HCT116 (cell line): ENCODE measurements around the gene GRIPAP1. TPM values are rescaled to one million over a fixed set of nuclear protein-coding genes. Genes with fewer than 3 reads are reported as not detected.

Source experiments
- ATAC-seq: fragments of 200-7000 bp; cut with Tn5 transposase; 2 replicates; pipeline ENCODE4 v1.9.1; 2020; ENCODE audit warnings: mild to moderate bottlenecking, moderate library complexity
- BruUV-seq: library from RNA; stranded (reverse); fragments of 400-500 nt; replicated peaks from 2 replicates; lab custom pipeline; 2021; lab: Mats Ljungman, UMichigan
- CTCF ChIA-PET: fragments of 300-600 bp; sonication (Branson Sonifier 250); formaldehyde crosslinking; loops from one replicate; lab custom pipeline; 2021; ENCODE audit warnings: antibody characterized with exemption; lab: Charles Lee
- POLR2A ChIA-PET: fragments of 300-600, 350-600 bp; sonication (Branson Sonifier 250); formaldehyde crosslinking; loops from one replicate; lab custom pipeline; 2021; ENCODE audit warnings: antibody characterized with exemption; lab: Charles Lee
- RAD21 ChIA-PET, 2 experiments: fragments of 300-600 bp; sonication (Branson Sonifier 250); formaldehyde crosslinking; loops; one replicate each; lab custom pipeline; 2023; ENCODE audit warnings: low total read pairs in 2 of 2; ENCODE audit not compliant: uncharacterized antibody in 2 of 2, unreplicated experiment in 2 of 2, low non-redundant PET in 1 of 2; lab: Charles Lee
- DNase-seq: peaks from one replicate; pipeline ENCODE4 v3.0.0-alpha.2; 2010; ENCODE audit warnings: low read depth, low spot score
- H2AFZ ChIP-seq: fragments of 200-600 bp; shearing (Covaris generic), sonication (generic); 2 replicates; pipeline ENCODE4 v1.6.1; 2017; ENCODE audit warnings: low read depth, mixed run types, mixed read lengths, antibody characterized with exemption, low read length; ENCODE audit not compliant: poor library complexity, severe bottlenecking
- H3K27ac ChIP-seq: 2 replicates; pipeline ENCODE4 v1.5.1; 2012; ENCODE audit warnings: low read depth, low read length
- H3K27me3 ChIP-seq: fragments of 200-600 bp; sonication (generic); 2 replicates; pipeline ENCODE4 v1.6.1; 2016; ENCODE audit warnings: mixed run types, low read length, mixed read lengths; ENCODE audit not compliant: insufficient read depth
- H3K36me3 ChIP-seq, 2 experiments: fragments of 200-500 bp in 1 of 2; fragments of 200-600 bp in 1 of 2; sonication (Bioruptor generic) in 1 of 2; sonication (generic) in 1 of 2; 2 replicates each; pipeline versions ENCODE4 v1.5.1 to v1.6.1; 2014 to 2016; ENCODE audit warnings: low read length in 2 of 2, inconsistent platforms in 1 of 2, mixed read lengths in 1 of 2, mixed run types in 1 of 2; ENCODE audit not compliant: insufficient read depth in 2 of 2, control insufficient read depth in 1 of 2
- H3K4me1 ChIP-seq, 2 experiments: fragments of 200-600 bp in 1 of 2; sonication (generic) in 1 of 2; 2 replicates each; pipeline versions ENCODE4 v1.5.1 to v1.6.1; 2012 to 2017; ENCODE audit warnings: low read length in 2 of 2, inconsistent platforms in 1 of 2, mild to moderate bottlenecking in 1 of 2, mixed read lengths in 1 of 2, mixed run types in 1 of 2, moderate library complexity in 1 of 2; ENCODE audit not compliant: insufficient read depth in 2 of 2, control insufficient read depth in 1 of 2
- H3K4me2 ChIP-seq: fragments of 200-600 bp; sonication (generic); 2 replicates; pipeline ENCODE4 v1.6.1; 2017; ENCODE audit warnings: mixed run types, low read length, mixed read lengths
- H3K4me3 ChIP-seq, 2 experiments: fragments of 200-600 bp in 1 of 2; sonication (generic) in 1 of 2; replicated peaks in 1 of 2; 2 replicates each; pipeline ENCODE4 v1.5.1; 2011 to 2016; ENCODE audit warnings: low read length in 2 of 2, control low read depth in 1 of 2, low read depth in 1 of 2, mild to moderate bottlenecking in 1 of 2, mixed read lengths in 1 of 2, mixed run types in 1 of 2
- H3K79me2 ChIP-seq: fragments of 200-600 bp; sonication (generic); 2 replicates; pipeline ENCODE4 v1.6.1; 2017; ENCODE audit warnings: mild to moderate bottlenecking, mixed run types, low read length, moderate library complexity, mixed read lengths; ENCODE audit not compliant: insufficient read depth
- H3K9ac ChIP-seq: fragments of 200-600 bp; sonication (generic); 2 replicates; pipeline ENCODE4 v1.6.1; 2016; ENCODE audit warnings: low read length, mixed read lengths
- H3K9me2 ChIP-seq: fragments of 200-600 bp; sonication (generic), shearing (Covaris generic); 2 replicates; pipeline ENCODE4 v1.6.1; 2017; ENCODE audit warnings: mixed run types, mild to moderate bottlenecking, moderate library complexity; ENCODE audit not compliant: insufficient read depth
- H3K9me3 ChIP-seq, 2 experiments: fragments of 200-500 bp in 1 of 2; fragments of 200-600 bp in 1 of 2; sonication (Bioruptor generic) in 1 of 2; sonication (generic) in 1 of 2; 2 replicates each; pipeline ENCODE4 v1.6.1; 2014 to 2017; ENCODE audit warnings: low read length in 2 of 2, mixed read lengths in 2 of 2, inconsistent platforms in 1 of 2, low read depth in 1 of 2, mild to moderate bottlenecking in 1 of 2, mixed run types in 1 of 2, moderate library complexity in 1 of 2; ENCODE audit not compliant: control insufficient read depth in 1 of 2, insufficient read depth in 1 of 2
- H4K20me1 ChIP-seq: fragments of 200-600 bp; sonication (generic), shearing (Covaris generic); 2 replicates; pipeline ENCODE4 v1.6.1; 2017; ENCODE audit warnings: mixed run types, mild to moderate bottlenecking, moderate library complexity; ENCODE audit not compliant: insufficient read depth
- CBX3 ChIP-seq: IDR thresholded peaks from 2 replicates; pipeline ENCODE4 v1.6.1; 2012; ENCODE audit warnings: low read depth
- CEBPB ChIP-seq: IDR thresholded peaks from 2 replicates; pipeline ENCODE4 v1.6.1; 2012; ENCODE audit warnings: low read depth
- EGR1 ChIP-seq: IDR thresholded peaks from 2 replicates; pipeline ENCODE4 v1.6.1; 2012; ENCODE audit warnings: low read depth
- ELF1 ChIP-seq: IDR thresholded peaks from 2 replicates; pipeline ENCODE4 v1.6.1; 2012; ENCODE audit warnings: low read depth, borderline replicate concordance
- FOSL1 ChIP-seq: IDR thresholded peaks from 2 replicates; pipeline ENCODE4 v1.6.1; 2012; ENCODE audit warnings: low read depth
- RAD21 ChIP-seq: IDR thresholded peaks from 2 replicates; pipeline ENCODE4 v1.6.1; 2012; ENCODE audit warnings: low read depth, mild to moderate bottlenecking
- SP1 ChIP-seq: IDR thresholded peaks from 2 replicates; pipeline ENCODE4 v1.6.1; 2012; ENCODE audit warnings: low read depth
- TCF7L2 ChIP-seq: IDR thresholded peaks from 2 replicates; pipeline ENCODE4 v1.7.0; 2011; ENCODE audit warnings: borderline replicate concordance, inconsistent platforms; ENCODE audit not compliant: insufficient read depth, insufficient read length; ENCODE audit errors: extremely low read depth
- YY1 ChIP-seq: IDR thresholded peaks from 2 replicates; pipeline ENCODE4 v1.6.1; 2011; ENCODE audit warnings: low read length, low read depth, moderate library complexity, mild to moderate bottlenecking; ENCODE audit not compliant: insufficient replicate concordance; ENCODE audit errors: extremely low read depth
- ZNF274 ChIP-seq: fragments of 200-500 bp; sonication (Bioruptor generic); IDR thresholded peaks from 2 replicates; pipeline ENCODE4 v1.6.1; 2014; ENCODE audit warnings: mild to moderate bottlenecking, low read depth, low read length, inconsistent platforms
- intact Hi-C: fragments of 100-400 bp; cut with micrococcal nuclease; formaldehyde crosslinking; loops from 2 replicates; pipeline ENCODE4 v1.10.0; 2022
- total RNA-seq: library from RNA; stranded (reverse); gene quantifications from one replicate; pipeline ENCODE4 v1.2.1, GENCODE V29; 2021; ENCODE audit not compliant: unreplicated experiment
- TF ChIP-seq, protein P1 (sequence below): IDR thresholded peaks from 2 replicates; pipeline ENCODE4 v1.6.1; 2012
- TF ChIP-seq, protein P2 (sequence below), 3 experiments: fragments of 200-600 bp in 1 of 3; sonication (generic) in 1 of 3; IDR thresholded peaks in 2 of 3; conservative IDR thresholded peaks in 1 of 3; 2 replicates each; pipeline ENCODE4 v1.5.1; 2012 to 2017; ENCODE audit warnings: low read depth in 2 of 3, low read length in 2 of 3, antibody characterized with exemption in 1 of 3, borderline replicate concordance in 1 of 3, control low read depth in 1 of 3, mild to moderate bottlenecking in 1 of 3, mixed read lengths in 1 of 3, mixed run types in 1 of 3, moderate library complexity in 1 of 3; ENCODE audit not compliant: insufficient read depth in 1 of 3
- TF ChIP-seq, protein P3 (sequence below): IDR thresholded peaks from 2 replicates; pipeline ENCODE4 v1.6.1; 2011; ENCODE audit warnings: mild to moderate bottlenecking, low read length, moderate library complexity; ENCODE audit not compliant: insufficient replicate concordance; ENCODE audit errors: extremely low read depth

The GRIPAP1 gene
- total RNA-seq, 1 experiment from 2014 or later: 39.4 TPM

DNA sequence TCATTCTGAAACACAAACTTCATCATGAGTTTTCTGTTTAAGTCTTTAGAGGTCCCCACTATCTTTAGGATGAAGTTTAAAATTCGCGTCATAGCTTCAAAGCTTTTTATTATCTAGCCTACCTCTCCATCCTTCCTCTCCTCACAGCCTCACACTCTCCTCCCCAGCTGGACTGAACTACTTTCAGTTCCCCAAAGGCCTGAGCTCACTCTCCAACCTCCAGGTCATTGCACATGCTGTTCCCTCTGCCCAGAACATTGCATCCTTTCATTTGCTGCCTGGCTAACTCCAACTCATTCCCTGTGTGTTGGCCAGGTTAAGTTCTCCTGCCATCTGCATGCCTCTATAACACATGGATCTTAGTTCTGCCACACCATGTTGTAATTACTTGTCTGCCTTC lies 41.8 kb downstream of the GRIPAP1 start:
- Histone ChIP-seq H4K20me1 (no peaks in the 10 kb centered on the region), H3K27ac (no peak overlapping the region), H3K4me3 (no peak overlapping the region), H3K36me3 (peaks cover 3 to 4% of the 10 kb centered on the region in 2 experiments; a peak in 1 of 4 replicates), H3K9me3 (no peaks in the 10 kb centered on the region), H2AFZ (no peak overlapping the region), H3K9ac (no peak overlapping the region), H3K27me3 (no peaks in the 10 kb centered on the region), H3K79me2 (peaks cover 18% of the 10 kb centered on the region), H3K4me2 (no peak overlapping the region), H3K9me2 (no peaks in the 10 kb centered on the region), H3K4me1 (peaks cover 11 to 18% of the 10 kb centered on the region in 2 experiments)
- intact Hi-C loops: no loop called here
- CTCF ChIA-PET: no interaction called here
- DNase-seq (no peak), ATAC-seq (no peak)
- POLR2A ChIA-PET: no interaction called here
- no peak for TF ChIP-seq EGR1
- no peak for TF ChIP-seq FOSL1
- TF ChIP-seq RAD21: no peak
- TF ChIP-seq, protein P1, sequence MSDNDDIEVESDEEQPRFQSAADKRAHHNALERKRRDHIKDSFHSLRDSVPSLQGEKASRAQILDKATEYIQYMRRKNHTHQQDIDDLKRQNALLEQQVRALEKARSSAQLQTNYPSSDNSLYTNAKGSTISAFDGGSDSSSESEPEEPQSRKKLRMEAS: no peak
- no peak for TF ChIP-seq ZNF274
- TF ChIP-seq SP1: no peak
- TF ChIP-seq YY1: no peak
- BruUV-seq: no TSS peak
- RAD21 ChIA-PET: no interaction called here

DNA sequence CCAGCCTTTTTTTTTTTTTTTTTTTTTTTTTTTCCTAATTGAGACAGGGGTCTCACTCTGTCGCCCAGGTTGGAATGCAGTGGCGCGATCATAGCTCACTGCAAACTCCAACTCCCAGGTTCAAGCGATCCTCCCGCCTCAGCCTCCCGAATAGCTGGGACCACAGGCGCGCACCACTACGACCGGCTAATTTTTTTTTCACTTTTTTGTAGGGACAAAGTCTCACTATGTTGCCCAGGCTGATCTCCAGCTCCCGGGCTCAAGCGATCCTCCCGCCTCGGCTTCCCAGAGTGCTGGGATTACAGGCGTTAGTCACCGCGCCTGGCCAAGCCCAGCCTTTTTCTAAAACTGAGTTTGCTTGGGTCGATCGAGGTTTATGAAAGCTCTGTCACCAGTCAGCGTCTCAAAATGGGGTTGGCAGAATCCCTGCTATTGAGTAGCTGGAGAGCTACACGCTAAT lies 43.4 kb downstream of the GRIPAP1 start:
- H2AFZ ChIP-seq: no peak overlapping the region
- no peaks in the 10 kb centered on the region for H3K27me3 ChIP-seq
- peak overlapping the region; percentile 52 to 76 for H3K4me3 ChIP-seq
- H3K9me2 ChIP-seq: no peaks in the 10 kb centered on the region
- no peak for DNase-seq
- ChIA-PET POLR2A (interaction anchor here (1.3 to 1.6 kb wide), 3 partner anchors 14 to 81 kb away, joined by 3 to 4 read pairs (median 4); partner anchors contain the start of genes PQBP1 and TIMM17B), CTCF (no interaction called here), RAD21 (no interaction called here)
- H3K79me2 ChIP-seq: peaks cover 35% of the 10 kb centered on the region
- peaks cover 11 to 18% of the 10 kb centered on the region in 2 experiments for H3K4me1 ChIP-seq
- no peaks in the 10 kb centered on the region for H4K20me1 ChIP-seq
- ATAC-seq: no peak
- peak overlapping the region; percentile 93 for H3K27ac ChIP-seq
- no peaks in the 10 kb centered on the region for H3K9me3 ChIP-seq
- peak overlapping the region; percentile 79 for H3K4me2 ChIP-seq
- BruUV-seq: TSS peak; percentile 76
- TF ChIP-seq ZNF274: no peak
- no peak for TF ChIP-seq ELF1
- TF ChIP-seq TCF7L2: no peak
- TF ChIP-seq, protein P2, sequence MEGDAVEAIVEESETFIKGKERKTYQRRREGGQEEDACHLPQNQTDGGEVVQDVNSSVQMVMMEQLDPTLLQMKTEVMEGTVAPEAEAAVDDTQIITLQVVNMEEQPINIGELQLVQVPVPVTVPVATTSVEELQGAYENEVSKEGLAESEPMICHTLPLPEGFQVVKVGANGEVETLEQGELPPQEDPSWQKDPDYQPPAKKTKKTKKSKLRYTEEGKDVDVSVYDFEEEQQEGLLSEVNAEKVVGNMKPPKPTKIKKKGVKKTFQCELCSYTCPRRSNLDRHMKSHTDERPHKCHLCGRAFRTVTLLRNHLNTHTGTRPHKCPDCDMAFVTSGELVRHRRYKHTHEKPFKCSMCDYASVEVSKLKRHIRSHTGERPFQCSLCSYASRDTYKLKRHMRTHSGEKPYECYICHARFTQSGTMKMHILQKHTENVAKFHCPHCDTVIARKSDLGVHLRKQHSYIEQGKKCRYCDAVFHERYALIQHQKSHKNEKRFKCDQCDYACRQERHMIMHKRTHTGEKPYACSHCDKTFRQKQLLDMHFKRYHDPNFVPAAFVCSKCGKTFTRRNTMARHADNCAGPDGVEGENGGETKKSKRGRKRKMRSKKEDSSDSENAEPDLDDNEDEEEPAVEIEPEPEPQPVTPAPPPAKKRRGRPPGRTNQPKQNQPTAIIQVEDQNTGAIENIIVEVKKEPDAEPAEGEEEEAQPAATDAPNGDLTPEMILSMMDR (IDR thresholded peaks at IDR 0.05 in 2 of 3, conservative IDR thresholded peaks at IDR 0.05 in 1 of 3; ENCODE audit: borderline replicate concordance in 1 of 3, insufficient read depth in 1 of 3, low read depth in 2 of 3, low read length in 2 of 3): no peak
- no peak for TF ChIP-seq CEBPB
- TF ChIP-seq RAD21: no peak
- no peak for TF ChIP-seq CBX3
- TF ChIP-seq, protein P3, sequence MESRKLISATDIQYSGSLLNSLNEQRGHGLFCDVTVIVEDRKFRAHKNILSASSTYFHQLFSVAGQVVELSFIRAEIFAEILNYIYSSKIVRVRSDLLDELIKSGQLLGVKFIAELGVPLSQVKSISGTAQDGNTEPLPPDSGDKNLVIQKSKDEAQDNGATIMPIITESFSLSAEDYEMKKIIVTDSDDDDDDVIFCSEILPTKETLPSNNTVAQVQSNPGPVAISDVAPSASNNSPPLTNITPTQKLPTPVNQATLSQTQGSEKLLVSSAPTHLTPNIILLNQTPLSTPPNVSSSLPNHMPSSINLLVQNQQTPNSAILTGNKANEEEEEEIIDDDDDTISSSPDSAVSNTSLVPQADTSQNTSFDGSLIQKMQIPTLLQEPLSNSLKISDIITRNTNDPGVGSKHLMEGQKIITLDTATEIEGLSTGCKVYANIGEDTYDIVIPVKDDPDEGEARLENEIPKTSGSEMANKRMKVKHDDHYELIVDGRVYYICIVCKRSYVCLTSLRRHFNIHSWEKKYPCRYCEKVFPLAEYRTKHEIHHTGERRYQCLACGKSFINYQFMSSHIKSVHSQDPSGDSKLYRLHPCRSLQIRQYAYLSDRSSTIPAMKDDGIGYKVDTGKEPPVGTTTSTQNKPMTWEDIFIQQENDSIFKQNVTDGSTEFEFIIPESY: no peak
- peak overlapping the region; percentile 82 for H3K9ac ChIP-seq
- intact Hi-C loops: loop anchor here (2.0 kb wide), 1 partner anchor 84 kb away; the partner anchor contains the start of gene TFE3
- H3K36me3 ChIP-seq: peaks cover 7 to 14% of the 10 kb centered on the region in 2 experiments; a peak in 2 of 4 replicates
